T-cell (primary cell): ENCODE results near the gene SLC52A3. TPM values are rescaled to one million over a fixed set of nuclear protein-coding genes. Genes with fewer than 3 reads are reported as not detected.
"Not testable (repeated sequence)": the region's sequence is repeated elsewhere in the genome, so short reads cannot be mapped to it uniquely, and the experiment has no call there.

ENCODE experiments used
- ATAC-seq, 4 experiments: fragments of 200-7000 bp in 3 of 4; fragments of 150-1000 bp in 1 of 4; cut with Tn5 transposase; replicated peaks in 1 of 4; 1 replicate in 3 of 4; 2 replicates in 1 of 4; pipeline ENCODE4 v1.10.0; 2021; ENCODE audit warnings: moderate library complexity in 3 of 4, mild to moderate bottlenecking in 2 of 4, moderate number of reproducible peaks in 1 of 4
- CTCF ChIA-PET, 2 donors: fragments of 300-600 bp; sonication (Branson Sonifier 250); formaldehyde crosslinking; loops; one replicate each; lab custom pipeline; 2022; ENCODE audit warnings: antibody characterized with exemption in 2 of 2; lab: Charles Lee
- POLR2A ChIA-PET, 2 donors: fragments of 300-600 bp; sonication (Branson Sonifier 250); formaldehyde crosslinking; loops; one replicate each; lab custom pipeline; 2022; ENCODE audit warnings: antibody characterized with exemption in 2 of 2; lab: Charles Lee
- DNase-seq, 35 experiments: peaks; one replicate each; pipeline versions ENCODE4 v3.0.0 to v3.0.0-alpha.2; 2013 to 2023
- H3K27ac ChIP-seq: one replicate; pipeline ENCODE4 v1.5.1; 2013; ENCODE audit warnings: low read length
- H3K27me3 ChIP-seq, 2 experiments: replicated peaks in 1 of 2; 1 replicate in 1 of 2; 2 replicates in 1 of 2; pipeline versions ENCODE4 v1.6.1 to v1.7.0; 2013; ENCODE audit warnings: low read length in 1 of 2, mixed read lengths in 1 of 2; ENCODE audit not compliant: control insufficient read depth in 2 of 2, insufficient read depth in 2 of 2; ENCODE audit errors: extremely low read depth in 1 of 2
- H3K36me3 ChIP-seq, 2 donors: 1 replicate in 1 of 2; 2 replicates in 1 of 2; pipeline versions ENCODE4 v1.6.1 to v1.7.0; 2013; ENCODE audit warnings: low read length in 1 of 2; ENCODE audit not compliant: control insufficient read depth in 2 of 2, insufficient read depth in 1 of 2; ENCODE audit errors: extremely low read depth in 1 of 2
- H3K4me1 ChIP-seq, 2 experiments: 1 replicate in 1 of 2; 2 replicates in 1 of 2; pipeline versions ENCODE4 v1.6.1 to v1.7.0; 2013; ENCODE audit warnings: low read length in 2 of 2, mixed read lengths in 1 of 2; ENCODE audit not compliant: insufficient read depth in 2 of 2, control insufficient read depth in 1 of 2; ENCODE audit errors: extremely low read depth in 1 of 2
- H3K4me3 ChIP-seq, 2 donors: 1 replicate in 1 of 2; 2 replicates in 1 of 2; pipeline versions ENCODE4 v1.5.1 to v1.7.0; 2013; ENCODE audit warnings: mild to moderate bottlenecking in 2 of 2, low read length in 1 of 2, moderate library complexity in 1 of 2; ENCODE audit not compliant: control insufficient read depth in 1 of 2; ENCODE audit errors: extremely low read depth in 1 of 2
- H3K9me3 ChIP-seq: 2 replicates; pipeline ENCODE4 v1.7.0; 2013
- H3K27ac Mint-ChIP-seq, 2 donors: one replicate each; pipeline ENCODE4 v1.8.0; 2020 to 2021; ENCODE audit warnings: mild to moderate bottlenecking in 2 of 2, mixed read lengths in 2 of 2
- H3K27me3 Mint-ChIP-seq, 2 donors: one replicate each; pipeline ENCODE4 v1.8.0; 2021 to 2022; ENCODE audit warnings: mixed read lengths in 2 of 2
- H3K36me3 Mint-ChIP-seq: one replicate; pipeline ENCODE4 v1.8.0; 2021; ENCODE audit warnings: mixed read lengths
- H3K4me1 Mint-ChIP-seq, 3 donors: one replicate each; pipeline ENCODE4 v1.8.0; 2020 to 2022; ENCODE audit warnings: mixed read lengths in 3 of 3, mild to moderate bottlenecking in 1 of 3
- H3K4me3 Mint-ChIP-seq, 3 donors: one replicate each; pipeline ENCODE4 v1.8.0; 2020 to 2022; ENCODE audit warnings: mild to moderate bottlenecking in 3 of 3, mixed read lengths in 3 of 3, moderate library complexity in 3 of 3
- H3K9me3 Mint-ChIP-seq, 3 donors: one replicate each; pipeline ENCODE4 v1.8.0; 2020 to 2022; ENCODE audit warnings: mixed read lengths in 3 of 3
- WGBS: methylation state at CpG from one replicate; pipeline ENCODE4 v1.1.5; 2013; ENCODE audit warnings: missing lambda C conversion rate; ENCODE audit not compliant: insufficient coverage; 5-methylcytosine and 5-hydroxymethylcytosine counted together
- total RNA-seq, 35 experiments: library from RNA in 6 of 35; stranded (reverse) in 6 of 35; fragments of 120-200 nt in 1 of 35; gene quantifications; one replicate each; pipeline versions ENCODE4 v1.2.1 to v1.2.4 and lab custom pipeline; 2013 to 2026

The SLC52A3 gene
- total RNA-seq, 5 donors from 2014 or later (not counting 1 experiment from before 2014, with no cell fraction given): not detected

- Mint-ChIP-seq H3K9me3 (no peaks in the 10 kb centered on the region), H3K36me3 (no peaks in the 10 kb centered on the region), H3K27me3 (peaks cover 55 to 79% of the 10 kb centered on the region in 2 donors), H3K4me3 (peak overlapping the region in 2 of 3 donors; percentile 53 to 64), H3K27ac (peak overlapping the region in 1 of 2 donors; percentile 13), H3K4me1 (peaks cover 0 to 6% (median 4%) of the 10 kb centered on the region in 3 donors)
- ChIA-PET POLR2A (no interaction called here), CTCF (interaction anchor here (0.6 to 0.7 kb wide), 2 partner anchors 49 to 157 kb away, joined by 3 to 8 read pairs; no protein-coding TSS in a partner anchor)
- no peaks in the 10 kb centered on the region for H3K9me3 ChIP-seq
- peak in 33 of 35 experiments; percentile 5 to 55 (median 33) for DNase-seq
- ATAC-seq: peak; percentile 63 to 77 (median 66)
- H3K4me3 ChIP-seq: peak overlapping the region in 1 of 2 donors; percentile 55
- H3K36me3 ChIP-seq: no peaks in the 10 kb centered on the region
- peaks cover 0 to 5% of the 10 kb centered on the region in 2 experiments for H3K4me1 ChIP-seq
- WGBS: 5% methylated on average over 51 of the region's 60 CpGs
- no peak overlapping the region for H3K27ac ChIP-seq
- peaks cover 0 to 62% of the 10 kb centered on the region in 2 experiments for H3K27me3 ChIP-seq
Observed at GRCh38 chr20:728256-728944, 39.9 kb downstream of the SLC52A3 start.

- H3K27ac Mint-ChIP-seq: no peak overlapping the region
- H3K4me3 Mint-ChIP-seq: no peak overlapping the region
- no peak for ATAC-seq
- peaks cover 0 to 6% (median 4%) of the 10 kb centered on the region in 3 donors for H3K4me1 Mint-ChIP-seq
- Histone ChIP-seq H3K4me1 (peaks cover 0 to 5% of the 10 kb centered on the region in 2 experiments), H3K9me3 (no peaks in the 10 kb centered on the region), H3K4me3 (no peak overlapping the region), H3K36me3 (no peaks in the 10 kb centered on the region), H3K27me3 (peaks cover 0 to 66% of the 10 kb centered on the region in 2 experiments), H3K27ac (no peak overlapping the region)
- 86% methylated on average over 1 of the region's 4 CpGs for WGBS
- peaks cover 53 to 73% of the 10 kb centered on the region in 2 donors for H3K27me3 Mint-ChIP-seq
- no peak for DNase-seq
- H3K36me3 Mint-ChIP-seq: no peaks in the 10 kb centered on the region
- POLR2A ChIA-PET: no interaction called here
- CTCF ChIA-PET: no interaction called here
- no peaks in the 10 kb centered on the region for H3K9me3 Mint-ChIP-seq
Observed at GRCh38 chr20:726160-726559, 42.1 kb downstream of the SLC52A3 start.

GRCh38 chr20:725491-725890 lies 42.8 kb downstream of the SLC52A3 start:
- no peaks in the 10 kb centered on the region for H3K9me3 Mint-ChIP-seq
- ATAC-seq (no peak), DNase-seq (no peak)
- ChIA-PET CTCF (no interaction called here), POLR2A (no interaction called here)
- H3K4me3 Mint-ChIP-seq: no peak overlapping the region
- H3K4me1 Mint-ChIP-seq: peaks cover 0 to 6% (median 4%) of the 10 kb centered on the region in 3 donors
- no peak overlapping the region for H3K4me3 ChIP-seq
- WGBS: 55% methylated on average over 2 of the region's 7 CpGs
- H3K36me3 ChIP-seq: no peaks in the 10 kb centered on the region
- H3K36me3 Mint-ChIP-seq: no peaks in the 10 kb centered on the region
- peaks cover 55 to 68% of the 10 kb centered on the region in 2 donors for H3K27me3 Mint-ChIP-seq
- H3K4me1 ChIP-seq: peaks cover 0 to 5% of the 10 kb centered on the region in 2 experiments
- H3K27me3 ChIP-seq: peaks cover 0 to 70% of the 10 kb centered on the region in 2 experiments
- no peaks in the 10 kb centered on the region for H3K9me3 ChIP-seq
- no peak overlapping the region for H3K27ac ChIP-seq
- no peak overlapping the region for H3K27ac Mint-ChIP-seq

- not testable (repeated sequence) for H3K9me3 Mint-ChIP-seq
Observed at GRCh38 chr20:724797-725196, 43.5 kb downstream of the SLC52A3 start.

GRCh38 chr20:723756-724155 lies 44.5 kb downstream of the SLC52A3 start:
- peaks cover 0 to 3% (median 2%) of the 10 kb centered on the region in 3 donors for H3K4me1 Mint-ChIP-seq
- ATAC-seq (no peak), DNase-seq (no peak)
- H3K27me3 Mint-ChIP-seq: peaks cover 53 to 68% of the 10 kb centered on the region in 2 donors
- H3K27ac Mint-ChIP-seq: no peak overlapping the region
- no peak overlapping the region for H3K4me3 ChIP-seq
- ChIA-PET POLR2A (no interaction called here), CTCF (no interaction called here)
- no peaks in the 10 kb centered on the region for H3K36me3 ChIP-seq
- 82% methylated on average over 8 of the region's 8 CpGs for WGBS
- peaks cover 0 to 4% of the 10 kb centered on the region in 2 experiments for H3K4me1 ChIP-seq
- H3K27me3 ChIP-seq: peaks cover 0 to 72% of the 10 kb centered on the region in 2 experiments
- no peaks in the 10 kb centered on the region for H3K9me3 ChIP-seq
- H3K9me3 Mint-ChIP-seq: no peaks in the 10 kb centered on the region
- H3K4me3 Mint-ChIP-seq: no peak overlapping the region
- no peak overlapping the region for H3K27ac ChIP-seq
- H3K36me3 Mint-ChIP-seq: no peaks in the 10 kb centered on the region

More at GRCh38 chr20:724797-725196, 43.5 kb downstream of the SLC52A3 start:
- ATAC-seq, H3K27ac Mint-ChIP-seq, H3K27ac ChIP-seq, H3K9me3 ChIP-seq, DNase-seq, H3K36me3 Mint-ChIP-seq, POLR2A ChIA-PET, H3K4me1 ChIP-seq, H3K4me3 Mint-ChIP-seq, H3K4me3 ChIP-seq, H3K4me1 Mint-ChIP-seq, H3K36me3 ChIP-seq: not testable (repeated sequence)
- CTCF ChIA-PET: interaction anchor here in 1 of 2 donors (0.6 kb wide), 1 partner anchor 12 kb away, joined by 3 read pairs; no protein-coding TSS in a partner anchor
- H3K27me3 Mint-ChIP-seq: peaks cover 53 to 68% of the 10 kb centered on the region in 2 donors
- WGBS: 100% methylated on average over 3 of the region's 7 CpGs
- peaks cover 0 to 72% of the 10 kb centered on the region in 2 experiments for H3K27me3 ChIP-seq

GRCh38 chr20:722822-723644 lies 45.3 kb downstream of the SLC52A3 start:
- H3K4me3 Mint-ChIP-seq: no peak overlapping the region
- Histone ChIP-seq H3K9me3 (no peaks in the 10 kb centered on the region), H3K4me3 (no peak overlapping the region), H3K36me3 (no peaks in the 10 kb centered on the region), H3K27me3 (peaks cover 0 to 70% of the 10 kb centered on the region in 2 experiments), H3K4me1 (no peaks in the 10 kb centered on the region), H3K27ac (no peak overlapping the region)
- no peaks in the 10 kb centered on the region for H3K9me3 Mint-ChIP-seq
- no peaks in the 10 kb centered on the region for H3K36me3 Mint-ChIP-seq
- CTCF ChIA-PET: no interaction called here
- POLR2A ChIA-PET: no interaction called here
- H3K4me1 Mint-ChIP-seq: no peaks in the 10 kb centered on the region
- H3K27me3 Mint-ChIP-seq: peaks cover 53 to 68% of the 10 kb centered on the region in 2 donors
- no peak overlapping the region for H3K27ac Mint-ChIP-seq
- DNase-seq (no peak), ATAC-seq (no peak)
- WGBS: 72% methylated on average over 8 of the region's 11 CpGs
